HG02981 (cell line): ENCODE measurements around the gene PEX14.

Experiments used
- ATAC-seq: cut with Tn5 transposase; IDR thresholded peaks from one replicate; pipeline ENCODE4 v1.9.1; 2021; ENCODE audit warnings: mild to moderate bottlenecking, moderate library complexity; ENCODE audit not compliant: unreplicated experiment

PEX14 gene

DNA sequence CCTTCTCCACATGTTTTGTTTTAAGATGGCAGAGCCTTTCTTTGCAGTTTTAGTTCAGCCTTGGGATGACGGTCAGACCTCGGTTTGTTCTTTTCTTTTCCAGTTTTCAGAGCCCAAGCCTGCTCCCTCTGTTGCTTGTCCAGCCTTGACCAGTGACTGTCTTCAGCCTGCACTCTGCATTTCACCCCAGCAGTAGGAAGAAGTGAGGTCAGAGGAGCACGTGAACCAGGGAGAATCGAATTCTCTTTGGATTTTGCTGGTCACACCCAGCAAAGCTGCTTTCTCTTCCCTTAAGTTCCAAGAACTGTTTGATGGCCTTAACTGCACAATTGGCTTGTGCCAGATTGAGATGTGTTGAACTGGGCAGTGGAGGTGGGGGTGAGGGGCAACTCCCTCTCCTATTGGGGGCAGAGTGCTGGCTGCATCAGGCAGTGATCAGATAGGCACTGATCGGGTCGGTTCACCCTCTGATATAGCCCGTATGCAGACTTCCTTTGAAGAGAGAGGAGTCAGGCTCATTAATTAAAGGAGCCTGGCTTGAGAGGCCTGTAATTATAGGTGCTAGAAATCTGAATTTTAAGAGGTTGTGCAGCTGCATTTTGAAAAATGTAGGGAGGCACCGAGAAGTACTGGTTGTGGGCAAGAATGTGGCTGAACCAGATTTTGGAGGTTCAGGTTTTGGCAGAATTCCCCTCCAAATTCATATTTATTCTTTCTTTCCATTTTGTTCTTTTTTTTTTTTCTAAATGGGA is 42.4 kb downstream of the PEX14 start:
- ATAC-seq, result no peak

DNA sequence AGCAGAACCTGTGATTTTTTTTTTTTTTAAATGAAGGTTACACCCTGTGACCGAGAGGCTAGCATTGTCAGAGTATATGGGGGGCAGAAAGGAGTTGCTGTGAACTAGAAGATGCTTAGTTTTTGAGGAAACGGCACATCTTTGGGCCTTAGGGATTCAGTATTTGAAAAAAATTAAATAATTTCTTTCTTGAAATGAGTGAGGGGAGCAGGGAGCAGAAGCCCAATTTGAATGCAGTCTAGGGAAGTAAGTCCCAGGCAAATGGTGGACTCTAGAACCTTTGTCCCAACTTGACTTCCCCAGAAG is 42.9 kb downstream of the PEX14 start:
- ATAC-seq, result no peak

DNA sequence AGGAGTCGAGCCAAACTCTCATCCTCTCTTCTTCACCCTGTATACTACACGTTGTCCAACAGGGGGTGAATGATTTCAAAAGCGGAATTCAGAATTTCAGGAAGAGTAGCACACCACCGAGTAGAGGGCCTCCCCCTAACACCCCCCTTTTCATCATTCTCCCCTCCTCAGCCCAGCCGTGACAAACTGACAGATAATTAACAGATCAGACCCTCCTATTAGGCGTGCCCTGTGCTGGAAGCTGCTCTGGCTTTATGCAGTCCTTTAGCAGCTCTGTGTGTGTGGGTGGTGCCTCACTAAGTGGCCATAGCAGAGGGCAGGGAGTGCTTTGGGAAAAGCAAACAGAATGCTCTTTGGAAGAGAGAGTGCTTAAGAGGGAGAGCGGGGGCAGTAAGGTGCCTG is 44.3 kb downstream of the PEX14 start:
- no peak for ATAC-seq

DNA sequence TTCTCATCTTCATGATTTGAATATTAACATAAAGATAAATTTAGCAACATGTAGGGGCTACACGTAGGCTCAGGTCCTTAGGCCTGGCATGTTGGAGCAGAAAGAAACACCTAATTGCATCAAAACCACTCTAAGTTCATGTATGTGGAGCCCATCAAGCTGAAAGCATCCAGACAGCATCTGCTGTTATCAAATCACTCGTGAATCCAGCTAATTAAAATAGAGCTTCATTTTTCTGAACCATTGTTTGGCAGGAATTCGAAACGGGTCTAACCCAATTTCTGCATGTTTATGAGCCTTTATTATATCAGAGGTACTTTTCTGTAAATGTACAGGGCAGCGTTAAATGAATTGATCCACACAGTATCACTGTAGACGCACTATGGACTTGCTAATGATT is 45.7 kb downstream of the PEX14 start:
- ATAC-seq, result no peak

DNA sequence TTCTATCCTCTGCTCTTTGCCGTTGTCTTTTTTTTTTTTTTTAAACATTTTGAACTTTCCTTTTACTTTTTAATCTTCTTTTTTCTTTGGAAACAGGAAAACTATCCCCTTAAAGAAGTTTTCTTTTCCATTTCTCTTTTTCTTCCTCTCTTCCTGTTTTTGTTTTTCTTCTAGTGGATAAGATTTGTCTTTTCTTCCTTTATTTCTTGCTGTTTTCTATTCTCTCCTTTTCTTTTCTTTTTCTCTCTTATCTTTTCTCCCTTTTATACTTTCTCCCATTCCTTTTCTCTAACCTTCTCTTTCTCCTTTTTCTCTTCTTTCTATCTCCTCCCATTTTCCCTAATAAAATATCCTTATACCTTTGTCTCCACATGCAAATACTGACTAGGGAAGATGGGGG is 46.2 kb downstream of the PEX14 start:
- no peak for ATAC-seq

DNA sequence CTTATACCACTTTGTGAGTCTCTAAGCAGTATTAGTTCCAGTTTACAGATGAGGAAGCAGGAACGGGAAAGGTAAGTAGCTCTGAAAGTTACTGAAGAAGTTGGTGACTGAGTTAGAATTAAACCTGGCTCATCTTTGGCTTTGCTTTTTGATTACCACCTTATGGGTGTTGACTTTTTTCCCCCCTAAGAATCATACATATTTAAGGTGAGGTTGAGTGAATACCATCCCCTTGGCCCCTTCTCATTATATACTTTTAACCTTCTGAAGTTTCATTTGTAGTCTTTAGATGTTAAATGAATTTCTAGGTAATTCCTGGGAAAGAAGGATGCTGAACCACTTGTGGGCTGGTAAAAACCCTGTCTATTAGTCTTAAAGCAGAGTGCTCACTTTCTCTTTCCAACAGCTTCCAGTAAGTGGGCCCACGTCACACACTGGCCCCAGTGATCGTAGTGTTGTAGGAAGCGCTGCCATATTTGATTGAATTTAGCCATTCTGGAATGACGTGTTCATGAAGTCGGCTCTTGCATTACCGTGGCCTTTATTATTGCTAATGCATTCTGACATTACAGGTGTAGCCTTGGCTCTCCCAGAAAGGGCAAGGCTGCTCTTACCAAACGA is 46.9 kb downstream of the PEX14 start:
- ATAC-seq, result no peak

DNA sequence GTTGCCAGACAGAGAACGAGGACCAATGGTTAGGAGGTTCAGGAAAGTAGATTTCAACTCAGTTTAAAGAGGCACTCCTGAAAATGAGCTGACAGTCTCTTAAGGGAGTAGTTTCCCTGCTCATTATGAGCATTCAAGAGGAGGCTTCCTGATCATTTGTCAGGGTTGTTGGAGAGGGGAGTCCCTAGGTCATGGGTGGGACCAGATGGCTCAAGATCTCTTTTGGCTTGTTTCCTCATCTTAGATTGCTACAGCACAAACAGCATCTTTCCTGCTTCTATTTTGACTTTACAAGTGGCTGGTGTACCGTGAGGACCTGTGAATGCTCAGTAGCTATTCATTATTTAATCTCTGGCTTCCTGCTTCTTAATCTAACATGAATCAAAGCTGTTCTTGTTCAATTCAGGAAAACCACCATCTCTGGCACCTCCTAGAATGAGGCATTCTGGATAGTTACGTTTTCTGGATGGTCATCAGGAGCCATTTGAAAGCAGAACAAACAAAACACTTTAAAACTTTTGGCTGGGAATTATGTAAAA is 47.6 kb downstream of the PEX14 start:
- ATAC-seq, result no peak

DNA sequence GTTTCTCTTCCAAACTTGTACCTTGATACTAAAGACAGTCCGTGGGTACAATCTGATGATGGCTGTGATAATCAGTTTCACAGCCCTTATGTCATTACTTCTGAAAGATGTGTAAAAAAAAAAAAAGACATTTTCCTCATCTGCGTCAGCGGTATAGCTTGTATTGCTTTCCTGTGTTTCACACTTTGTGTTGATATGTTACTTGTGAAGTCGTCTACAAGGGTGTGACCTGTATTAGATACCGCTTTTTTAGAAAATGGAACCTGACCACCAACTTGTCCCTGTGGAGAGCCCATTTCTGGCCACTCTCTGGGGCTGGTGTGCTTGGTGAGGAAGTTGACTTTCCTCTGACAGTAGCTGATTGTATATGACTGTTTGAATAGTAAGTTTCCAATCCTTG is 50.5 kb downstream of the PEX14 start:
- no peak for ATAC-seq

DNA sequence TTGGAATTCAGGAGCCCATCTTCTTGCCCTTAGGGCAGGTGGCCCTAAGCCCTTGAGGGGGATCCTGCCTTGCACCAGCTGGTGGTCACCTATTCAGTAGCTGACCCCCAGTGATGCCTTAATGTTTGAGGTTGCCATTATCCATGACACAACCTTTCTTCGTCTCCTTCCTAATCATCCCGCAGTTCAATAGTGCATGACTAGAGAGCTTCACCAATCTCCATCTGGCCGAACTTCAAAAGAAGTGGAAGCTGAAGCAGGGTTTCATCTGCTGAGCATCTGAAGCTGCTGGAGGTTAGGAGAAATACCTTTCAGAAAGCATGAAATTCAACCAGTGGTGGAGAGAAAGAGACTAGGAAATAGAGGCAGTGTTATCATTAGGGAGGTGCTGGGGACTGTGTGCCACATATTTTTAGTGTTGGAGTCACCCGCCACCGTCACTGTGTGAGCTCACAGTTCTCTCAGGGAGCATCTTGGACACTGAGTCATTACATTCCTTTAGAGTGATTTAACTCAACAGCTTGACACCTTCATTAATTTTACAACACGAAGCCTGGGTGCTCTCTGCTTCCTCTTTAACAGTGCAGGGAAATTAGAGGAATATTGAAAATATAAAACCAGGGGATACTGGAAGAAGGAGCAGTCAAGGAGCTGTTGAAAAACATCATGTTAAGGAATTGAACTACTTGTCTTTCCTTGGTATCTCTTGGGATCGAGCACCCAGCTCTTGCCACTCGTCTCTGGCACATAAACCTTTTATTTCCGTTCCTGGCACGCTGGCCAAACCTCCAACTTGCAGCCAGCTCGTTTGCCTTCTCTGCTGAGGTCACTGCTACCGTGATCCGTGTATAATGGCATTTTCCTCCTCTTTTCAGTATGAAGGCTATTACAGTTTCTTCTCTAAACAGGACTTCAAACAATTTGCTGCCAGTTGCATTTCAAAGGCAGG is 53.6 kb downstream of the PEX14 start:
- no peak for ATAC-seq

DNA sequence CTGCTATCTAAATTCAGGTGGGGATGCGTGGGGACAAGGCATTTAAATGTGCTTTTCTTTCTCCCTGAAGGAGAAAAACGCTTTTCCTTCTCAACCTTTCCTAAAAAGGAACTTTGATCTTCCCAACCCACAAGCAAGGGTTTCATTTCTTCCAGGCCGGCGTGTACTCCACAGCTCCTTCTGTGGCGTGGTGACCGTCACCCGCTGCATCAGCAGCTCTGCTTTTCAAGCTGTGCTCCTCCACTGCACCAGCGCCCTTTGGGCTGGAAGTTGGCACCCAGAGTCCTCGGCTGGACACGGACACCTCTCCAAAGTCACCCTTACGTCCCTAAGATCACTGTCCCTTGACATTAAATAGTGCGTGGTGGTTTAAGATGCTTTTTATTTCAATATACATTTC is 54.3 kb downstream of the PEX14 start:
- no peak for ATAC-seq

DNA sequence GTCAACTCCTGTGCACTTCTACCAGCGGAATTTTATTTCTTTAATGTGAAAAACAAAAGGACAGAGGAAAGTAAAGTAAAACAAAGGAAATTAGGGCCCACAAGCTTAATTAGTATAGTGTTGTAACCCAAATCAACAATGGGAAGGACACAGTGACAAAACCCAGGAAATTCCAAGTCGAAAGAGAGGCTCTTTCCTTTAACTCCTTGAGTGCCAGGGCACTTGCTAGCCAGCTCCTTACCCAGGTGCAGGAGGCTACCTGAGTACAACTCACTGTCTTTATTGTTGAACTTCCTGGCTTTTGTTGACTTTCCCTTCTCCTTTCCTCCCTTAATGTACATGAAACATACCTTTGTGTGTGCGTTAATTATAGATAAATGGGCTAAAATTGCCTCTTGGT is 55.0 kb downstream of the PEX14 start:
- no peak for ATAC-seq

DNA sequence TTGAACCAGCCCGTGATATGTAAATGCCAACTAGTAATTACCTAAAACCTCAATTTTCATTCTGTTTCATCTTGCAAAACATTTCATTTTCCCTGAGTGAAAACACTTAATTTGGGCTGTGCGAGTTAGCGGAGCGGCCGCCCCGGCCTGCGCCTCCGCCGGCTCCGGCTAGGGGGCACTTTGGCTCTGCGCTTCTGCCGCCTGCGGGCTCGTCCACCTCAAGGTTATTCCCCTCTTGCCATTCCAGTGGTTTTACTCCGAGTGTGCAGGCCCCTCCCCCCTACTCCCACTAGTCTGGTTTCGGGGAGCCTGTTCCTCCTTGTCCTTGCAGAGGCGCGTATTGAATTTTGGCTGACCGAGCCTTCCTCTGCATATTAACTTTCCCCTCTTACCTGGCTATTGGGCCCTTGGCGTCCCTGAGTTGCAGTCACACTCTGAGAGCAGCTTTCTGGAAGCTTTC is 55.6 kb downstream of the PEX14 start:
- ATAC-seq, result no peak

DNA sequence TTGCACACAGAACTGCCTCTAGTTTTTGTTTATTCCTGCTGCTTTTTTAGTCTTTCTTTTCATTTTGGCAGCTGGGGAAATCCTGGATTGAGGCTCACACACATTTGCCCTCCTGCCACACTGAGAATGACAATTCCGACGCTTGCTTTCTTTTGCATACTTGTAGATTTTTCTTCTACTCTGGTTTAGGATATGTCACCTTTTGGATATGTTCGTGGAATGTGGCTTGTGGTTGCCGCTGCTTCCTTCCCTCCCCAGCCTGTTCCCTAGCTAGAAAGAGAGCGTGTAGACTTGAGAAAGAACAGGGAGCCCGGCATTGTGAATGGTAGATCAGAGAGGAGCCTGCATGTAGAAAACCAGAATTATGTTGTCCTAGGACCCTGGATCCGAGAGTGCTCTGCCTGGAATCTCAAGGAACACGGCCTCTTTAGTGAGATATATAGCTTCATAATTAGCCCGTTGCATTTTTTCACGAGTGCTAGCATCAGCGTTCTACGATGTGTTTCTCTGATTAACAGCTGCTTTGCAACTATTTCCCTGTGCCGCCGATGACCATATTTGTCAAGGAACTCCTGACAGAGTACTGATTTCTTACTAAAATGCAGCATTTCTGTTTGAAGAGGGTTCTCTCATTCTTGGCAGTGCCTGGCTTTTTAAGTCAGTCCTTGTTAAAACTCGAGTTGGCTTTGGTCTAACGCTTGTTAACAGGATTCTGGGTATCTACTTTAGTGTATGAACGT is 56.2 kb downstream of the PEX14 start:
- no peak for ATAC-seq

DNA sequence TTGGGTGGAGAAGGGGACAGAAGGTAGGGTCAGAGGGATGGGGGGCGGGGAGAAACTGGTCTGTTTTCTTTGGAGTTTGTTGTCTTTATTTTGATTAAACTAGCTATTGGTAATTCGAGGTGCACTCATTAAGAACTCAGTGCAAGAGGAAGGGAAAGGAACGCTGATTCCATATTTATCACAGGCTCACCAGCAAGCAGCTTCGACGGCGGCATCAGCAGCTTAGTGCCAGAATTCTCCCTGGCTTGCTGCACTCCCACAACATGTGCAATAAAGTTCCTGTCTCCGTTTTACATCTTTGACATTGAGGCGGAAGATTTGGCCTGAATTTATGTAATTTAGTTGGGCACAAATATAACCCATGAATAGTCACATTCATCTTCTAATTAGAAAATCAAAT is 57.6 kb downstream of the PEX14 start:
- ATAC-seq, result no peak

DNA sequence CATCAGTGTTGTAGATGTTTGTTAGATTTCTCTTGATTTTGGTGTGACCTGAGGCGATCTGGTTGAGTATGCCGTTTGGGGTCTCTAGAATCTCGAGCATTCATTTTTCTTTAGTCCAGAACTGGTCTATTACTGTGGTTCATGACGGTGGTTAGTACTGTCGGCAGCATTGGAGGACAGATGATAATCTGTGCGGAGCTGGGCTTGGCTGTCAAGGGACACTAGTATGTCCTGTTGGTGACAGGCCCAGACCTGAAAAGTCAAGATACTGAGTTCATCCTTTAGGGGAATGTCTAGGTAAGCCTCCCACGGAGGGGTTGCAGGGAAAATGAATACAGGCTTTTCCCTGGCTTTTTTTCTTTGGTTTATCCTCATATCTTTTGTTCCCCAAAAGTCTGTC is 59.8 kb downstream of the PEX14 start:
- ATAC-seq, result no peak

DNA sequence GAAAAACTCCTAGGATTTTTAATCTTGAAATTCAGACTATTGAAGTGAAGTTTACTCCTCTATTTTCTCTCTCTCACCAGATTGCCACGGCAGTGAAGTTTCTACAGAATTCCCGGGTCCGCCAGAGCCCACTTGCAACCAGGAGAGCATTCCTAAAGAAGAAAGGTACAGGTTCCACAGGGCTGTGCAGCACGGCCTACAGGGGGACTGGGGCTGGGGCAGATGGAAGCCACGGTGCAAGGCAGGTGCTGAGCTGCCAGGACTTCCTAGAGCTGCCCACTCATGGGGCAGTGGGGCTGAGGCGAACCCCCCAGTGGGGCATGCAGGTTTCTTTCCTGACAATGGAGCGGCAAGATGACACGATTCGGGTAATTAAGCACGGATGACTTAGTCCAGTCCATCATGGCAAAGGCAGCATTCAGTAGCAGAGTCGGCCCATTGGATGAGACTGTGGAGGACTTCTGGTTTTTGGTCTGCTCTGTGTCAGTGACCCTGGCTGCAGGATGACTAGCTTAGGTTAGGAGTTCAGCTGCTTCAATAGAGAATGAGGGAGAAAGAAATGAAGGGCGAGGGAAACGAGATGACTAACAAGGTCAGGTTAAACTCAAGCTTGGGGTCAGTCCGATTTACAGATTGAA is 61.5 kb downstream of the PEX14 start:
- ATAC-seq, result no peak

DNA sequence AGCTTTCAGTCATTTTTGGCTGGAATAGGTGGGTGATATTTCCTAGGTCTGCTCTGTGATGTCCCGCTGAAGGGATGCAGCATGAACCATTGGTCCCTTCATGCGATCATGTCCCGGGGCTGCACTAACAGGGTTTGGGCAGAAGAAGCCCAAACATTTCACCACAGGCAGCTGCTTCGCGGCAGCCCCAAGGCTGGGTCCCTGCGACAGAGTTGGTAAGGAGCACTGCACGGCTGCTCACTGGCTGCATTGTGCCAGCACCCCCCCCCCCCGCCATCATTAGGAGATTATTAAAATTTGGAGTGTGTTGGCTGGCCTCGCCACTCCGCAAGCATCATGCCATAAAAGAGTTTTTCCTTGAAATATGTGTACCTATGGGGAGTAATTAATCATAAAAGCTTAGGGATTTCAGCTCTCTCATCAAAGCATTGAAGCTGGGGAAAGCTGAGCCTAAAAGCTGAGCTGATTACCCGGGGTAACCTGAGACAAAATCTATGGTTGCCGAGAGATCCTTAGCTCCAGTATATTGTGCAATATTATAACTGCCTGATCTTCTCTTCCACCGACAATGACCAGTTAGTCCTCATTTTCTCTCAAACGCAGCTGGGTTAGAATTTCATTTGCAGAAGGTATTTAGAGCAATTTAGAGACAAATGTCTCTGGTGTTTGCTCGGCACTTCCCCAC is 62.5 kb downstream of the PEX14 start:
- ATAC-seq, result no peak

DNA sequence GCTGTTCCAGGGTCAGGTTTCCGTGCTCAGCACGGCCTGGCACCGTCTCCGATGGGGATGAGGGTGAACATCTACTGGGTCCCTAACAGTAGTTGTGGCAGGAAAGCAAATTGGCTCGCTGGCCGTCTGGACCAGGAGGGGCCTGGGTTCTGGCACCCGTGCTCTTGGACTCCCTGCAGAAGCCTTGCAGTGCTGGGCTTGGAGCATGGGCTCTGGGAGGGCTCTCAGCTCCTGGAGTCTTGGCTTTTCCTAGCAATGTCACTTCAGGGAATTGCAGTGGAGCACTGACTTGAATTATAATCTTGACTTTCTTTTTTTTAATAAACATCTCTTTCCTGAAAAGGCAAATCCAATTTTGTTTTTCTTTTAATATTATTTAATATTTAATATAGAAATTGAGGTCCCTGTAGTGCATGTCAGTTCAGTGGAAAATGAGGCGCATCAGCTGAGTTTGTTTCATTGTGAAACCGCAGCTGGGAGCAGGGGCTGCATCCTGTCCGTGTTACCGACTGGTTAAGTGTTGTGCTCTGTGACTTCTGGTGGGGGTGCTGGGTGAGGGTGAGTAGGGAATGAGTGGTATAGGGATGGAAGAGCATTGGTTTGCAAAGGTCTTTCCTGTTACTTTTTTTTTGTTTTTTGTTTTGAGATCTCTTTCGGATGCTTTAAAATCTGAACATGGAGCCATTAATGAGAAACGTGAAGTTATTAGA is 64.1 kb downstream of the PEX14 start:
- ATAC-seq, result no peak

DNA sequence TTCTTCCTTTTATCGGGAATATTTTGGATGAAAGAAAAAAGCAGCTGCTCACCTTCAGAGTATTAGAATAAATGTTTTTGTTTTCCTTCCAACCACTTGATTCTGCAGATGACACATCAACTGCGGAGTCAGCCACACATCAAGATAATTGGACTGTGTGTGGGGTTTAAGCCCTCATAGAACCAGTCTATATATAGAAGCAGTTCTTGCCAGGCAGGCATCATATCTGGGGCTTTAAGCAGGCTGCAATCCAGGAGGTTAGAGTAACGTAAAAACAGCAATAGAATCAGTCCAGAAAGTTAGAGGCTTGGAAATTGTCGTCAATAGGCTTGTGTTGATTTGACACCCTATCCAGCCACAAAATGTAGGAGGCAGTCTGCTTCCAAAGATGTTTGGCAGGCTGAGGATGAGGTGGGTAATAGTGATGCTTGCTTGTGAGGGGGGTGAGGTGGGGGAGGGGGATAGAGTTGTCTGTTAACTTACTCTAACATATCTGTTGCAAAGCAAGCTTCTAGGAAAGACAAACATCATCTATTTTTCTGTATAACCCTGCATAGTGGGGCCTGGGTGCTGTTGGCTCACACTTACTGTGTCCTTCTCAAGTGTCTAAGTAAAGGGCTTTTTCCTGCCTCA is 64.8 kb downstream of the PEX14 start:
- no peak for ATAC-seq
